PFSK-1 (cell line): ENCODE measurements around the gene EREG.

Experiments
- FOXP2 ChIP-seq: optimal IDR thresholded peaks from 2 replicates; pipeline ENCODE3; 2011; ENCODE audit warnings: borderline replicate concordance, control low read depth, inconsistent platforms; ENCODE audit not compliant: insufficient read depth; ENCODE audit errors: extremely low read length, extremely low read depth
- POLR2AphosphoS5 ChIP-seq: IDR thresholded peaks from 2 replicates; pipeline ENCODE4 v1.6.1; 2012; ENCODE audit warnings: low read depth, mild to moderate bottlenecking, control low read depth, low read length, moderate library complexity
- SIN3A ChIP-seq: IDR thresholded peaks from 2 replicates; pipeline ENCODE4 v1.6.1; 2012; ENCODE audit warnings: mild to moderate bottlenecking, low read length, moderate library complexity, borderline replicate concordance; ENCODE audit not compliant: insufficient read depth
- TAF1 ChIP-seq: IDR thresholded peaks from 2 replicates; pipeline ENCODE4 v1.6.1; 2012; ENCODE audit warnings: low read length, control low read depth, borderline replicate concordance; ENCODE audit not compliant: insufficient read depth
- TF ChIP-seq, protein P1 (sequence below), 2 experiments: IDR thresholded peaks; 2 replicates each; pipeline versions ENCODE4 v1.6.1 to v1.8.0; 2011 to 2012; ENCODE audit warnings: low read depth in 2 of 2, low read length in 2 of 2, control low read depth in 1 of 2, inconsistent platforms in 1 of 2, mild to moderate bottlenecking in 1 of 2, moderate library complexity in 1 of 2; ENCODE audit not compliant: insufficient read depth in 1 of 2

DNA sequence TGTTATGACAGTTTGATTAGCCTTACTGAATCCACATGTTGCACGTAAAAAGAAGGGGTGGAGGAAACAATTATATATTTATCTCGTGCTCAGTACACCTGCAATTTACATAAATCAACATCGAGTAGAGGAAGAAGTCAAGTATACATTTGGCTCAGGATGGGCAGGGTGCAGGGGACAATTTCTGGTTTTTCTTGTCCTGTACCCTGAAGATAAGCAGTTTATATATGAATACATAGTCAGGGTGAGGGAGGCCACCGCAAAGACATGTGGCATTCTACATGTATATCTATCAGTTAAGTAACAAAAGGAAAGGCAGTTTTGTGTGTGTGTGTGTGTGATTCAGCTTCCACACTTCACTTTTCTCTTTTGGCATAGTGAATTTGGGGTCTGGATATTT is 11.1 kb upstream of the EREG start:
- TF ChIP-seq POLR2AphosphoS5: no peak
- TF ChIP-seq SIN3A: no peak
- TF ChIP-seq, protein P1, sequence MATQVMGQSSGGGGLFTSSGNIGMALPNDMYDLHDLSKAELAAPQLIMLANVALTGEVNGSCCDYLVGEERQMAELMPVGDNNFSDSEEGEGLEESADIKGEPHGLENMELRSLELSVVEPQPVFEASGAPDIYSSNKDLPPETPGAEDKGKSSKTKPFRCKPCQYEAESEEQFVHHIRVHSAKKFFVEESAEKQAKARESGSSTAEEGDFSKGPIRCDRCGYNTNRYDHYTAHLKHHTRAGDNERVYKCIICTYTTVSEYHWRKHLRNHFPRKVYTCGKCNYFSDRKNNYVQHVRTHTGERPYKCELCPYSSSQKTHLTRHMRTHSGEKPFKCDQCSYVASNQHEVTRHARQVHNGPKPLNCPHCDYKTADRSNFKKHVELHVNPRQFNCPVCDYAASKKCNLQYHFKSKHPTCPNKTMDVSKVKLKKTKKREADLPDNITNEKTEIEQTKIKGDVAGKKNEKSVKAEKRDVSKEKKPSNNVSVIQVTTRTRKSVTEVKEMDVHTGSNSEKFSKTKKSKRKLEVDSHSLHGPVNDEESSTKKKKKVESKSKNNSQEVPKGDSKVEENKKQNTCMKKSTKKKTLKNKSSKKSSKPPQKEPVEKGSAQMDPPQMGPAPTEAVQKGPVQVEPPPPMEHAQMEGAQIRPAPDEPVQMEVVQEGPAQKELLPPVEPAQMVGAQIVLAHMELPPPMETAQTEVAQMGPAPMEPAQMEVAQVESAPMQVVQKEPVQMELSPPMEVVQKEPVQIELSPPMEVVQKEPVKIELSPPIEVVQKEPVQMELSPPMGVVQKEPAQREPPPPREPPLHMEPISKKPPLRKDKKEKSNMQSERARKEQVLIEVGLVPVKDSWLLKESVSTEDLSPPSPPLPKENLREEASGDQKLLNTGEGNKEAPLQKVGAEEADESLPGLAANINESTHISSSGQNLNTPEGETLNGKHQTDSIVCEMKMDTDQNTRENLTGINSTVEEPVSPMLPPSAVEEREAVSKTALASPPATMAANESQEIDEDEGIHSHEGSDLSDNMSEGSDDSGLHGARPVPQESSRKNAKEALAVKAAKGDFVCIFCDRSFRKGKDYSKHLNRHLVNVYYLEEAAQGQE (IDR thresholded peaks at IDR 0.05; ENCODE audit: insufficient read depth in 1 of 2, low read depth in 2 of 2, low read length in 2 of 2): no peak
- no peak for TF ChIP-seq TAF1
- no peak for TF ChIP-seq FOXP2
